OCI-LY1 (cell line): ENCODE data around the gene C3orf18.

Experiments
- CTCF ChIP-seq: fragments of 200-600 bp; sonication (generic), shearing (Covaris generic); IDR thresholded peaks from 2 replicates; pipeline ENCODE4 v1.5.1; 2017; ENCODE audit warnings: mild to moderate bottlenecking, antibody characterized with exemption, low read length, moderate library complexity, mixed read lengths
- EZH2 ChIP-seq: fragments of 200-600 bp; sonication (generic), shearing (Covaris generic); IDR thresholded peaks from 2 replicates; pipeline ENCODE4 v1.8.0; 2017; ENCODE audit warnings: borderline replicate concordance, mixed run types, mild to moderate bottlenecking, antibody characterized with exemption, low read length, moderate library complexity, mixed read lengths

- no peak for TF ChIP-seq CTCF
- TF ChIP-seq EZH2: no peak
These were observed 5.3 kb upstream of the C3orf18 start for GRCh38 chr3:50572801-50573371.
